ENCODE measurements around the gene RFC1. TPM values are rescaled to one million over a fixed set of nuclear protein-coding genes. Genes with fewer than 3 reads are reported as not detected.

RFC1 gene
- total and polyA plus RNA-seq, 4 donors, result 13.3 to 45.2 (median 30.8) TPM

DNA sequence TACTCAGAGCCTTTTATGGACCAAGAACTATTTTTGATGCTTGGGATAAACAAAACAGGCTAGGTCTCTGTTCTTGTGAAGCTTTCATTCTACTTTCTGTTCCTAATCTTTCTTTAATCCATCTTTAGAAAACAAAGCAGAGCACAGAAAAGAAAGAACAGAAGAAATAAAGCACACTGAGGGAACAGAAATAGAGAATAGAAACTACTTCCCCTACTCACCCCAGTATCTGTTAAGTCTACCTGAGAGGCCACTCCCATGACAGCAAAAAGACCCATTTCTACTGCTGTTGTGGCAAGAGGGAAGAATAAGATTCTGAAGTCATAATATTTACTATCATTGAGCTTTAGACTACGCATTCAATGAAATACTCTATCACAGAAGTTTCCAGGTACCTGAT is 9.2 kb downstream of the RFC1 start:
- Histone ChIP-seq H3K4me1 (ENCODE audit: control insufficient read depth in 4 of 4, insufficient read depth in 4 of 4, low read length in 3 of 4) (peaks cover 10 to 23% (median 14%) of the 10 kb centered on the region in 4 donors), H3K27ac (ENCODE audit: low read depth in 1 of 2, low read length in 2 of 2) (no peak overlapping the region)
- TF ChIP-seq HNF4G (IDR thresholded peaks at IDR 0.05), result no peak
- TF ChIP-seq NR2F2 (IDR thresholded peaks at IDR 0.05), result no peak
- TF ChIP-seq FOXA2 (IDR thresholded peaks at IDR 0.05), result no peak
- no peak for TF ChIP-seq TAF1 (conservative IDR thresholded peaks at IDR 0.05)
- TF ChIP-seq REST (IDR thresholded peaks at IDR 0.05), result no peak
- no peak for TF ChIP-seq JUND (IDR thresholded peaks at IDR 0.05)
- no peak for TF ChIP-seq EGR1 (IDR thresholded peaks at IDR 0.05; ENCODE audit: low read depth in 2 of 2)
- no peak for TF ChIP-seq YY1 (IDR thresholded peaks at IDR 0.05)
- TF ChIP-seq SP1 (IDR thresholded peaks at IDR 0.05), result no peak
- no peak for TF ChIP-seq FOXA1 (IDR thresholded peaks at IDR 0.05)
- TF ChIP-seq CTCF (IDR thresholded peaks at IDR 0.05; ENCODE audit: low read depth, low read length, missing input control), result no peak
- TF ChIP-seq ZBTB33 (IDR thresholded peaks at IDR 0.05), result no peak
- TF ChIP-seq HNF4A (conservative IDR thresholded peaks at IDR 0.05), result no peak
- TF ChIP-seq GABPA (IDR thresholded peaks at IDR 0.05 in 1 of 2, conservative IDR thresholded peaks at IDR 0.05 in 1 of 2), result no peak
- no peak for TF ChIP-seq RAD21 (IDR thresholded peaks at IDR 0.05)
- no peak for TF ChIP-seq RXRA (IDR thresholded peaks at IDR 0.05)
- no peak for TF ChIP-seq MAX (IDR thresholded peaks at IDR 0.05)
- no peak for TF ChIP-seq ATF3 (IDR thresholded peaks at IDR 0.05)

More for the DNA sequence above, 9.2 kb downstream of the RFC1 start:
- H3K9me3 ChIP-seq (ENCODE audit: control insufficient read depth in 4 of 4, low read length in 3 of 4), result no peaks in the 10 kb centered on the region
- DNase-seq (ENCODE audit: low spot score), result no peak
- WGBS, result 93% methylated on average over 1 of the region's 1 CpG
- H3K9ac ChIP-seq (ENCODE audit: low read depth in 1 of 2, low read length in 2 of 2), result no peak overlapping the region
- no peak overlapping the region for H3K4me3 ChIP-seq (ENCODE audit: low read depth in 1 of 3, low read length in 3 of 3)
- H3K36me3 ChIP-seq (ENCODE audit: control insufficient read depth in 4 of 4, insufficient read depth in 3 of 4, low read depth in 1 of 4, low read length in 3 of 4), result no peaks in the 10 kb centered on the region
- H3K27me3 ChIP-seq (ENCODE audit: control insufficient read depth in 4 of 4, insufficient read depth in 4 of 4, low read length in 3 of 4), result no peaks in the 10 kb centered on the region

Measured in liver (tissue), 9 donors.